ENCODE data around the gene RNF217. TPM values are rescaled to one million over a fixed set of nuclear protein-coding genes. Genes with fewer than 3 reads are reported as not detected.

Gene RNF217, protein sequence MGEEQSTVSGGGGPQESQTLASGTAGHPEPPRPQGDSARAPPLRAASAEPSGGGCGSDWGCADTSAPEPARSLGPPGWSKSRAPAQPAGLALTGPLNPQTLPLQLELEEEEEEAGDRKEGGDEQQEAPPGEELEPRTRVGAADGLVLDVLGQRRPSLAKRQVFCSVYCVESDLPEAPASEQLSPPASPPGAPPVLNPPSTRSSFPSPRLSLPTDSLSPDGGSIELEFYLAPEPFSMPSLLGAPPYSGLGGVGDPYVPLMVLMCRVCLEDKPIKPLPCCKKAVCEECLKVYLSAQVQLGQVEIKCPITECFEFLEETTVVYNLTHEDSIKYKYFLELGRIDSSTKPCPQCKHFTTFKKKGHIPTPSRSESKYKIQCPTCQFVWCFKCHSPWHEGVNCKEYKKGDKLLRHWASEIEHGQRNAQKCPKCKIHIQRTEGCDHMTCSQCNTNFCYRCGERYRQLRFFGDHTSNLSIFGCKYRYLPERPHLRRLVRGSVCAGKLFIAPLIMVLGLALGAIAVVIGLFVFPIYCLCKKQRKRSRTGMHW
- total RNA-seq: 7.8 and 9.7 TPM in 2 replicates

DNA sequence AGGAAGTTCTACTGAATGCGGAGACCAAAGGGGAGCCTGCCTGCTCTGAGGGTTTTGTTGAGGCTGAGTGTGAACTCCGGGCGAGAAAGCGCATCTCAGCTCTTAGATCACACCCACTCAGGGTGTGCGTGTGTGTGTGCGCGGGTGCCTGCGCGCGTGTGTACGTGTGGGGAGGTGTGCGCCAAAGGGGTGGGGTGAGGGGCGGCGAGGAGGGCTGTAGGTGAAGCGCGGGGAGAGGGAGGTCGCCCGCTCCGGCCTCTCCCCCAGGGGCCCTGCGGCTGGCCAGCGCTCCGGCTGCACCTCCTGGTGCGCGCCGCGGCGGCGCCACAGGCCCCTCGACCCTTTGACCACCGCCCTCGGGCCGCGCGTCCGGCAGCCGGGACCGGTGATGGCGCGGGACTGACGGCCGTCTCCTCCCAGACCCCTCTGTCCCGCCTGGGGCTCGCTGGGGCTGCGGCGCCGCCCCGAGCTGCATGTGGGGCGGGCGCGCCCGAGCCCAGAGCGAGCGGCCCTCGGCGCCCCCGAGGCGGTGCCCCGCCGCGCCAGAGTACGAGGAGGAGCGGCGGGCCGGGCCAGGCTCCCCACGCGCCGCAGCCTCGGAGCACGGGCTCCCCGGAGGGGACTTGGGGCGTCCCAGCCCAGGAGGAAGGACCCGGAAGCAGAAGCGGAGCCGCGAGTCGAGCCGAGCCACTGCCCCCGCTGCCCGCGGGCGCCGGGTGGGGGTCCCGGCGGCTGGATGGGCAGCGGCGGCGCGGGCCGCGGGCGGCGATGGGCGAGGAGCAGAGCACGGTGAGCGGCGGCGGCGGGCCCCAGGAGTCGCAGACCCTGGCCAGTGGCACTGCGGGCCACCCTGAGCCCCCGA is at the start of gene RNF217:
Gene RNF217 (plus strand): TSS at position 661 of the 862 bp plus-strand sequence. CDS start 108 bp downstream, at position 769.

Other genes starting within 250 kb of the RNF217 start
- 0.49 and 1.3 TPM in 2 replicates for gene TPD52L1, start 191.3 kb downstream of the RNF217 start, total RNA-seq